Measurements from ENCODE around the gene MDC1.
A peak's percentile ranks its signal among the peaks of the same experiment; 100 is the strongest.

The MDC1 gene

GRCh38 chr6:30741063-30741779, 24.1 kb upstream of the MDC1 start:
- TF ChIP-seq EZH2phosphoT487 (IDR thresholded peaks at IDR 0.05; ENCODE audit: low read depth): no peak
- TF ChIP-seq CTCF (IDR thresholded peaks at IDR 0.05; ENCODE audit: low read depth, low read length): no peak
- peaks cover 28% of the 10 kb centered on the region for H3K36me3 ChIP-seq (replicated peaks; ENCODE audit: low read depth, low read length)
- no peaks in the 10 kb centered on the region for H3K27me3 ChIP-seq (ENCODE audit: low read depth, low read length)
- no peak overlapping the region for H3K27ac ChIP-seq (ENCODE audit: low read length)
- peaks cover 28% of the 10 kb centered on the region for H3K4me1 ChIP-seq (ENCODE audit: low read length)
- no peak overlapping the region for H2AFZ ChIP-seq (ENCODE audit: low read depth, low read length)
- H3K9me3 ChIP-seq (ENCODE audit: insufficient read depth, low read length): no peaks in the 10 kb centered on the region
- H3K79me2 ChIP-seq (ENCODE audit: low read length): peaks cover 9% of the 10 kb centered on the region
- H3K9ac ChIP-seq (ENCODE audit: low read length): peak overlapping the region; percentile 94
- H3K4me2 ChIP-seq (ENCODE audit: low read length): peak overlapping the region; percentile 86
- peak overlapping the region; percentile 97 for H3K4me3 ChIP-seq (ENCODE audit: low read length)
- peaks cover 3% of the 10 kb centered on the region; the same call in 1 of the 2 replicates for H4K20me1 ChIP-seq (ENCODE audit: insufficient read depth, low read length)

- H4K20me1 ChIP-seq (ENCODE audit: insufficient read depth, low read length): peaks cover 3% of the 10 kb centered on the region; the same call in 1 of the 2 replicates
- H2AFZ ChIP-seq (ENCODE audit: low read depth, low read length): no peak overlapping the region
- no peaks in the 10 kb centered on the region for H3K9me3 ChIP-seq (ENCODE audit: insufficient read depth, low read length)
- H3K4me3 ChIP-seq (ENCODE audit: low read length): no peak overlapping the region
- H3K79me2 ChIP-seq (ENCODE audit: low read length): peaks cover 9% of the 10 kb centered on the region
- no peak overlapping the region for H3K9ac ChIP-seq (ENCODE audit: low read length)
- H3K27me3 ChIP-seq (ENCODE audit: low read depth, low read length): no peaks in the 10 kb centered on the region
- TF ChIP-seq CTCF (IDR thresholded peaks at IDR 0.05; ENCODE audit: low read depth, low read length): no peak
- TF ChIP-seq EZH2phosphoT487 (IDR thresholded peaks at IDR 0.05; ENCODE audit: low read depth): no peak
- no peak overlapping the region for H3K4me2 ChIP-seq (ENCODE audit: low read length)
- peaks cover 35% of the 10 kb centered on the region for H3K4me1 ChIP-seq (ENCODE audit: low read length)
- peaks cover 29% of the 10 kb centered on the region for H3K36me3 ChIP-seq (replicated peaks; ENCODE audit: low read depth, low read length)
- no peak overlapping the region for H3K27ac ChIP-seq (ENCODE audit: low read length)
Observed at GRCh38 chr6:30740540-30740870, 23.4 kb upstream of the MDC1 start.

- Histone ChIP-seq H3K9me3 (ENCODE audit: insufficient read depth, low read length) (no peaks in the 10 kb centered on the region), H3K27ac (ENCODE audit: low read length) (no peak overlapping the region), H4K20me1 (ENCODE audit: insufficient read depth, low read length) (peaks cover 3% of the 10 kb centered on the region; the same call in 1 of the 2 replicates), H3K9ac (ENCODE audit: low read length) (no peak overlapping the region), H2AFZ (ENCODE audit: low read depth, low read length) (no peak overlapping the region), H3K79me2 (ENCODE audit: low read length) (peaks cover 9% of the 10 kb centered on the region), H3K4me3 (ENCODE audit: low read length) (no peak overlapping the region), H3K27me3 (ENCODE audit: low read depth, low read length) (no peaks in the 10 kb centered on the region), H3K4me2 (ENCODE audit: low read length) (no peak overlapping the region), H3K4me1 (ENCODE audit: low read length) (peaks cover 42% of the 10 kb centered on the region), H3K36me3 (replicated peaks; ENCODE audit: low read depth, low read length) (peaks cover 29% of the 10 kb centered on the region)
- no peak for TF ChIP-seq EZH2phosphoT487 (IDR thresholded peaks at IDR 0.05; ENCODE audit: low read depth)
- no peak for TF ChIP-seq CTCF (IDR thresholded peaks at IDR 0.05; ENCODE audit: low read depth, low read length)
Observed at GRCh38 chr6:30738532-30738931, 21.5 kb upstream of the MDC1 start.

GRCh38 chr6:30735668-30736314, 18.7 kb upstream of the MDC1 start:
- TF ChIP-seq EZH2phosphoT487 (IDR thresholded peaks at IDR 0.05; ENCODE audit: low read depth) (no peak), CTCF (IDR thresholded peaks at IDR 0.05; ENCODE audit: low read depth, low read length) (no peak)
- Histone ChIP-seq H3K27me3 (ENCODE audit: low read depth, low read length) (no peaks in the 10 kb centered on the region), H2AFZ (ENCODE audit: low read depth, low read length) (no peak overlapping the region), H3K27ac (ENCODE audit: low read length) (peak overlapping the region; percentile 41), H3K4me3 (ENCODE audit: low read length) (no peak overlapping the region), H3K9me3 (ENCODE audit: insufficient read depth, low read length) (no peaks in the 10 kb centered on the region), H3K36me3 (replicated peaks; ENCODE audit: low read depth, low read length) (peaks cover 29% of the 10 kb centered on the region), H4K20me1 (ENCODE audit: insufficient read depth, low read length) (peaks cover 3% of the 10 kb centered on the region; the same call in 1 of the 2 replicates), H3K4me1 (ENCODE audit: low read length) (peaks cover 34% of the 10 kb centered on the region), H3K9ac (ENCODE audit: low read length) (no peak overlapping the region), H3K79me2 (ENCODE audit: low read length) (no peaks in the 10 kb centered on the region), H3K4me2 (ENCODE audit: low read length) (peak overlapping the region; percentile 30; the same call in 1 of the 2 replicates)

All from OCI-LY3 (cell line).